Measurements from ENCODE around the gene LSM3. TPM values are rescaled to one million over a fixed set of nuclear protein-coding genes. Genes with fewer than 3 reads are reported as not detected.
A peak's percentile ranks its signal among the peaks of the same experiment; 100 is the strongest.

Gene LSM3
- total and polyA plus RNA-seq, 9 of the 15 experiments (the other 6 are each of a cell fraction or from before 2014, with no cell fraction given): 33.8 to 203 (median 61.2) TPM

DNA sequence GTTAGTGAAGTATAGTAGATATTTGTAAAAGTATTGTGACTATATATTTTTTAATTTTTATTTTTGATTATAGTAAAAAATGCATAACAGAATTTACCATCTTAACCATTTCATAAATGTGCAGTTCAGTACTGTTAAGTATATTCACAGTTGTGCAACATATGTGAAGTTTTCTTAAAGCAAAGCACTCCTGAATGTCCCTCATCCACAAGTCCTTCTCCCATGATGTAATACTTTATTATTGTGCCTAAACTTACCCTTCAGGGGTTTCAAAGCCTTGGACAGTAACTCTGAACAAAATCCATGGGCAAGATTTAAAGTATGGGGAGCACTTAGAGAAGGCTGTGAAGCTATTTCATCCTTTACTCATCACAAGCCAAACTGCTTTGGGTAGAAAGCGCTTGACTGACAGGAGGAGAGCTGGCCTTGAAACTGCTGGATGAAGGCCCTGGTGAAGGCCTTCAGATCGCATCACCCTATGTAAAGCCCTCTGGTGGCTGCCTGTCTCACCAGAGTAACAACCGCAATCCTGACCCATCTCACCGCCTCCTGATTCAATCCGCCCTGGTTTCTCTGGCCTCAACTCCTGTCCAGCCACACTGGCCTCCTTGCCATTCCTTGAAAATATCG lies 28.0 kb downstream of the LSM3 start (continued):
- TF ChIP-seq RCOR1 (IDR thresholded peaks at IDR 0.05; ENCODE audit: borderline replicate concordance in 1 of 2, low read depth in 2 of 2, low read length in 2 of 2) (peak in 1 of 2 experiments; percentile 46; a peak in 2 of 4 replicates), BHLHE40 (IDR thresholded peaks at IDR 0.05; ENCODE audit: low read length) (no peak), RBBP5 (IDR thresholded peaks at IDR 0.05; ENCODE audit: borderline replicate concordance, insufficient read depth, low read length, poor library complexity, severe bottlenecking) (no peak), KLF16 (IDR thresholded peaks at IDR 0.05) (no peak), CSDE1 (IDR thresholded peaks at IDR 0.05) (no peak), ZNF707 (CRISPR knock-in tag; conservative IDR thresholded peaks at IDR 0.05) (no peak), ZNF583 (CRISPR knock-in tag; IDR thresholded peaks at IDR 0.05) (no peak), NR1H2 (CRISPR knock-in tag; IDR thresholded peaks at IDR 0.05) (no peak), EP400 (IDR thresholded peaks at IDR 0.05) (0 out of 2 replicates have a peak, but pooled peaks have one; percentile 25), GABPB1 (CRISPR knock-in tag; IDR thresholded peaks at IDR 0.05) (no peak), MAZ (CRISPR knock-in tag; conservative IDR thresholded peaks at IDR 0.05 in 1 of 2, IDR thresholded peaks at IDR 0.05 in 1 of 2) (no peak), RHOXF2B (CRISPR knock-in tag; conservative IDR thresholded peaks at IDR 0.05) (no peak), PML (IDR thresholded peaks at IDR 0.05; ENCODE audit: low read length) (no peak), ZNF586 (CRISPR knock-in tag; conservative IDR thresholded peaks at IDR 0.05) (no peak), ZBTB8A (IDR thresholded peaks at IDR 0.05; ENCODE audit: partially characterized antibody) (no peak), HNRNPUL1 (IDR thresholded peaks at IDR 0.05; ENCODE audit: low read length) (no peak), ZNF212 (CRISPR knock-in tag; IDR thresholded peaks at IDR 0.05) (no peak), ZNF12 (CRISPR knock-in tag; IDR thresholded peaks at IDR 0.05) (no peak), HCFC1 (IDR thresholded peaks at IDR 0.05; ENCODE audit: low read depth, low read length) (no peak), TARDBP (IDR thresholded peaks at IDR 0.05) (no peak)
- TF ChIP-seq, protein P1, sequence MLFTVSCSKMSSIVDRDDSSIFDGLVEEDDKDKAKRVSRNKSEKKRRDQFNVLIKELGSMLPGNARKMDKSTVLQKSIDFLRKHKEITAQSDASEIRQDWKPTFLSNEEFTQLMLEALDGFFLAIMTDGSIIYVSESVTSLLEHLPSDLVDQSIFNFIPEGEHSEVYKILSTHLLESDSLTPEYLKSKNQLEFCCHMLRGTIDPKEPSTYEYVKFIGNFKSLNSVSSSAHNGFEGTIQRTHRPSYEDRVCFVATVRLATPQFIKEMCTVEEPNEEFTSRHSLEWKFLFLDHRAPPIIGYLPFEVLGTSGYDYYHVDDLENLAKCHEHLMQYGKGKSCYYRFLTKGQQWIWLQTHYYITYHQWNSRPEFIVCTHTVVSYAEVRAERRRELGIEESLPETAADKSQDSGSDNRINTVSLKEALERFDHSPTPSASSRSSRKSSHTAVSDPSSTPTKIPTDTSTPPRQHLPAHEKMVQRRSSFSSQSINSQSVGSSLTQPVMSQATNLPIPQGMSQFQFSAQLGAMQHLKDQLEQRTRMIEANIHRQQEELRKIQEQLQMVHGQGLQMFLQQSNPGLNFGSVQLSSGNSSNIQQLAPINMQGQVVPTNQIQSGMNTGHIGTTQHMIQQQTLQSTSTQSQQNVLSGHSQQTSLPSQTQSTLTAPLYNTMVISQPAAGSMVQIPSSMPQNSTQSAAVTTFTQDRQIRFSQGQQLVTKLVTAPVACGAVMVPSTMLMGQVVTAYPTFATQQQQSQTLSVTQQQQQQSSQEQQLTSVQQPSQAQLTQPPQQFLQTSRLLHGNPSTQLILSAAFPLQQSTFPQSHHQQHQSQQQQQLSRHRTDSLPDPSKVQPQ (CRISPR knock-in tag; IDR thresholded peaks at IDR 0.05; ENCODE audit: borderline replicate concordance): no peak
- TF ChIP-seq, protein P2, sequence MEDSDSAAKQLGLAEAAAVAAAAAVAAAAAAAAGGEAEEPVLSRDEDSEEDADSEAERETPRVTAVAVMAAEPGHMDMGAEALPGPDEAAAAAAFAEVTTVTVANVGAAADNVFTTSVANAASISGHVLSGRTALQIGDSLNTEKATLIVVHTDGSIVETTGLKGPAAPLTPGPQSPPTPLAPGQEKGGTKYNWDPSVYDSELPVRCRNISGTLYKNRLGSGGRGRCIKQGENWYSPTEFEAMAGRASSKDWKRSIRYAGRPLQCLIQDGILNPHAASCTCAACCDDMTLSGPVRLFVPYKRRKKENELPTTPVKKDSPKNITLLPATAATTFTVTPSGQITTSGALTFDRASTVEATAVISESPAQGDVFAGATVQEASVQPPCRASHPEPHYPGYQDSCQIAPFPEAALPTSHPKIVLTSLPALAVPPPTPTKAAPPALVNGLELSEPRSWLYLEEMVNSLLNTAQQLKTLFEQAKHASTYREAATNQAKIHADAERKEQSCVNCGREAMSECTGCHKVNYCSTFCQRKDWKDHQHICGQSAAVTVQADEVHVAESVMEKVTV (CRISPR knock-in tag; IDR thresholded peaks at IDR 0.05): 0 out of 2 replicates have a peak, but pooled peaks have one; percentile 39
- TF ChIP-seq, protein P3, sequence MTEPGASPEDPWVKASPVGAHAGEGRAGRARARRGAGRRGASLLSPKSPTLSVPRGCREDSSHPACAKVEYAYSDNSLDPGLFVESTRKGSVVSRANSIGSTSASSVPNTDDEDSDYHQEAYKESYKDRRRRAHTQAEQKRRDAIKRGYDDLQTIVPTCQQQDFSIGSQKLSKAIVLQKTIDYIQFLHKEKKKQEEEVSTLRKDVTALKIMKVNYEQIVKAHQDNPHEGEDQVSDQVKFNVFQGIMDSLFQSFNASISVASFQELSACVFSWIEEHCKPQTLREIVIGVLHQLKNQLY (CRISPR knock-in tag; conservative IDR thresholded peaks at IDR 0.05): no peak
- TF ChIP-seq, protein P4, sequence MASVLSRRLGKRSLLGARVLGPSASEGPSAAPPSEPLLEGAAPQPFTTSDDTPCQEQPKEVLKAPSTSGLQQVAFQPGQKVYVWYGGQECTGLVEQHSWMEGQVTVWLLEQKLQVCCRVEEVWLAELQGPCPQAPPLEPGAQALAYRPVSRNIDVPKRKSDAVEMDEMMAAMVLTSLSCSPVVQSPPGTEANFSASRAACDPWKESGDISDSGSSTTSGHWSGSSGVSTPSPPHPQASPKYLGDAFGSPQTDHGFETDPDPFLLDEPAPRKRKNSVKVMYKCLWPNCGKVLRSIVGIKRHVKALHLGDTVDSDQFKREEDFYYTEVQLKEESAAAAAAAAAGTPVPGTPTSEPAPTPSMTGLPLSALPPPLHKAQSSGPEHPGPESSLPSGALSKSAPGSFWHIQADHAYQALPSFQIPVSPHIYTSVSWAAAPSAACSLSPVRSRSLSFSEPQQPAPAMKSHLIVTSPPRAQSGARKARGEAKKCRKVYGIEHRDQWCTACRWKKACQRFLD (CRISPR knock-in tag; IDR thresholded peaks at IDR 0.05): peak; percentile 69; the same call in 1 of the 2 replicates

Data from K562 (cell line).